Uterus (tissue), 4 donors: Measurements from ENCODE around the gene CA4. TPM values are rescaled to one million over a fixed set of nuclear protein-coding genes. Genes with fewer than 3 reads are reported as not detected.
"Not testable (repeated sequence)": the region's sequence is repeated elsewhere in the genome, so short reads cannot be mapped to it uniquely, and the experiment has no call there.

Experiments
- DNase-seq, 2 donors: peaks; one replicate each; pipeline ENCODE4 v3.0.0-alpha.2; 2019 to 2020
- H3K27ac ChIP-seq, 2 donors: fragments of 200-600 bp; sonication (generic); 1 replicate in 1 of 2; 2 replicates in 1 of 2; pipeline ENCODE4 v1.5.1; 2016 to 2018
- H3K27me3 ChIP-seq, 2 donors: fragments of 200-600 bp; sonication (generic); one replicate each; pipeline ENCODE4 v1.5.1; 2018 to 2019; ENCODE audit warnings: control low read depth in 1 of 2
- H3K36me3 ChIP-seq, 2 donors: fragments of 200-600 bp; sonication (generic); one replicate each; pipeline ENCODE4 v1.5.1; 2019; ENCODE audit warnings: control low read depth in 1 of 2
- H3K4me1 ChIP-seq, 2 donors: fragments of 200-600 bp; sonication (generic); one replicate each; pipeline ENCODE4 v1.5.1; 2018 to 2019; ENCODE audit warnings: control low read depth in 1 of 2
- H3K4me3 ChIP-seq, 2 donors: fragments of 200-600 bp; sonication (generic); 1 replicate in 1 of 2; 2 replicates in 1 of 2; pipeline ENCODE4 v1.5.1; 2018 to 2019; ENCODE audit warnings: mild to moderate bottlenecking in 1 of 2
- H3K9me3 ChIP-seq, 2 donors: fragments of 200-600 bp; sonication (generic); one replicate each; pipeline ENCODE4 v1.5.1; 2019; ENCODE audit warnings: control low read depth in 1 of 2
- CTCF ChIP-seq, 4 experiments: fragments of 200-600 bp in 2 of 4; fragments of 450-650 bp in 2 of 4; sonication (generic) in 2 of 4; IDR thresholded peaks; one replicate each; pipeline ENCODE4 v1.5.1; 2016 to 2019; ENCODE audit warnings: antibody characterized with exemption in 4 of 4, mild to moderate bottlenecking in 2 of 4, moderate library complexity in 1 of 4
- POLR2A ChIP-seq, 2 donors: fragments of 450-650 bp; IDR thresholded peaks; one replicate each; pipeline ENCODE4 v1.6.1; 2016; ENCODE audit warnings: antibody characterized with exemption in 2 of 2, mild to moderate bottlenecking in 1 of 2, moderate library complexity in 1 of 2
- intact Hi-C: fragments of 100-400 bp; cut with DNase I; formaldehyde crosslinking; loops from one replicate; pipeline ENCODE4 v1.15.1; 2023; ENCODE audit warnings: low total_unique reads
- total RNA-seq, 4 donors: library from RNA; depleted of rRNA in 3 of 4; stranded (reverse); fragments of >200 nt in 3 of 4; gene quantifications; one replicate each; pipeline versions ENCODE4 v1.1.0 to v1.2.4, GENCODE V29; 2014 to 2023
- donor health status: DM: yes; HTN: yes; CAD: no.

The CA4 gene
- total RNA-seq, 4 donors from 2014 or later, result 2.6 to 22.5 (median 11.0) TPM

- Histone ChIP-seq H3K27me3 (no peaks in the 10 kb centered on the region), H3K4me1 (no peaks in the 10 kb centered on the region), H3K9me3 (no peaks in the 10 kb centered on the region), H3K4me3 (no peak overlapping the region), H3K27ac (no peak overlapping the region), H3K36me3 (no peaks in the 10 kb centered on the region)
- intact Hi-C loops, result no loop called here
- no peak for DNase-seq
- no peak for TF ChIP-seq CTCF (IDR thresholded peaks at IDR 0.05)
- TF ChIP-seq POLR2A (IDR thresholded peaks at IDR 0.05), result no peak
These were observed 39.0 kb downstream of the CA4 start for GRCh38 chr17:60188759-60189158.

GRCh38 chr17:60190032-60190431 lies 40.3 kb downstream of the CA4 start:
- H3K36me3 ChIP-seq, H3K4me1 ChIP-seq, intact Hi-C loops, H3K27me3 ChIP-seq, H3K9me3 ChIP-seq, H3K27ac ChIP-seq, DNase-seq, H3K4me3 ChIP-seq: not testable (repeated sequence)

GRCh38 chr17:60193032-60193431 lies 43.3 kb downstream of the CA4 start:
- H3K9me3 ChIP-seq, H3K27ac ChIP-seq, DNase-seq, H3K4me1 ChIP-seq, H3K27me3 ChIP-seq, H3K4me3 ChIP-seq, intact Hi-C loops, H3K36me3 ChIP-seq: not testable (repeated sequence)

DNA sequence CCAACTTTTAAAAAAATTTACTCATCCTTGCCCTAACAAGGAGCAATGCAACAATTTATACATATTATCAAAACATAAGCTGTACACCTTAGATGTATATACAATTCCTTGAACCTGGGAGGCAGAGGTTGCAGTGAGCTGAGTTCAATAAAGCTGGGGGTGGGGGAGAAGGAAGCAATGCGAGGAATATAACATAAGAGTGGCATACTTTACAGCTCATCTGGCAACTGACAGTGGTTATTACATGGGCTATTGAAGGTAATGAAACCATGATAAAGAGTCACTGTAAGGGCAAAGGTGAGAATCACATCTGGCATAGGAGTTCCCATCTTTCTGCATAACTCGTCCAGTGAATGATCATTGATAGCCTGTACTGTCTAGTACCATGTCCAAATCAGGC lies 43.7 kb downstream of the CA4 start:
- Histone ChIP-seq H3K4me1 (no peaks in the 10 kb centered on the region), H3K9me3 (no peaks in the 10 kb centered on the region), H3K36me3 (no peaks in the 10 kb centered on the region), H3K27ac (no peak overlapping the region), H3K4me3 (no peak overlapping the region), H3K27me3 (no peaks in the 10 kb centered on the region)
- no peak for DNase-seq
- no peak for TF ChIP-seq CTCF (IDR thresholded peaks at IDR 0.05)
- TF ChIP-seq POLR2A (IDR thresholded peaks at IDR 0.05), result no peak
- intact Hi-C loops, result no loop called here

DNA sequence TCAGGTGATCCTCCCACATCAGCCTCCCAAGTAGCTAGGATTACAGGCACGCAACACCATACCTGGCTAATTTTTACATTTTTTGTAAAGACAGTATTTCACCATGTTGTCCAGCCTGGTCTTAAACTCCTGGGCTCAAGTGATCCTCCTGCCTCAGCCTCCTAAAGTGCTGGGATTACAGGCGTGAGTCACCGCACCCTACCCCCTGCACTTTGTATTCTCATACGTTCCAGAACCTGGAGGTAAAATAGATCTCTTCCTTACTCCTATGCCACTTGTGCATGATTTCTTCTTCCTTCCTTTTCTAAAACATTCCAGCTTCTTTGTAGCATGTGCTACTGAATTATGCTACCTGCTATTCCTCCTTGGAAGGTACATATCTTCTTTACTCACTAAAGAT lies 44.4 kb downstream of the CA4 start:
- H3K4me3 ChIP-seq, DNase-seq, H3K9me3 ChIP-seq, H3K36me3 ChIP-seq, intact Hi-C loops, H3K27me3 ChIP-seq, H3K27ac ChIP-seq, H3K4me1 ChIP-seq: not testable (repeated sequence)

GRCh38 chr17:60198630-60199029 lies 48.9 kb downstream of the CA4 start:
- DNase-seq, intact Hi-C loops, H3K27me3 ChIP-seq, H3K36me3 ChIP-seq, H3K4me3 ChIP-seq, H3K4me1 ChIP-seq, H3K27ac ChIP-seq, H3K9me3 ChIP-seq: not testable (repeated sequence)

DNA sequence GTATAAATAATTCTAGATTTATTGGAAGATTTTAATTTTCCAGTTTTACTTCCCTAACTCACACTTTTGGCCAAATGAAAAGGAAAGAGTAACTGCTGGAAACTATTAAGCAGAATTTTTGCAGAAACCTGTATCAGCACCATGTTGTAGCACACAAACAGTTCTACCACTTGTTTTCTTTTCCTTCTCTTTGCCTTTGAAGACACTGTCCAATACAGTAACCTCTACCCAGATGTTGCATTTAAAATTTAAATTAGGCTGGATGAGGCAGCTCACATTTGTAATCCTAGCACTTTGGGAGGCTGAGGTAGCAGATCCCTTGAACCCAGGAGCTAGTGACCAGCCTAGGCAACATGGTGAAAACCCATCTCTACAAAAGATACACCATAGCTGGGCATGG lies 56.0 kb downstream of the CA4 start:
- H3K4me1 ChIP-seq, H3K4me3 ChIP-seq, H3K27me3 ChIP-seq, DNase-seq, intact Hi-C loops, H3K9me3 ChIP-seq, H3K36me3 ChIP-seq, H3K27ac ChIP-seq: not testable (repeated sequence)

DNA sequence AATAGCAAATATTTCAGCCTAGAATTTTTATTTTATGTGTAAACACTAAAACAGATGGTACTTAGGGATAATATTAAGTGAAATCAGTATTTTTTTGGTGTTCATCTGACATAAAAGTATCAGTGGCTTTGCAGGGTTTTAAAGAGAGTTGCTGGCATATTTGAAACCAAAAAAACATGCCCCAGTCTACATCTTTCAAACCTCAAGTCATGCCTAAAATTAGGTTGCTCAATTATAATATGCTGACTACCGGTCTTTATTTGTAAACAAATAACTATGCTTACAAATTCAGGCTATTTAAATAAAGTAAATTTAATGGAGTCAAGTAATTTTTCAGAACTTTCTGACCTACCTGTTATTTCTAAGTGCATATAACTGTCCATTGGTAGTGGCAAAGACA lies 58.5 kb downstream of the CA4 start:
- not testable (repeated sequence) for H3K36me3 ChIP-seq

More for the DNA sequence above, 58.5 kb downstream of the CA4 start:
- H3K27ac ChIP-seq, intact Hi-C loops, H3K27me3 ChIP-seq, DNase-seq, H3K4me3 ChIP-seq, H3K9me3 ChIP-seq, H3K4me1 ChIP-seq: not testable (repeated sequence)

Other genes starting within 250 kb of the CA4 start
- 10 to 100 TPM; 10.3 to 20.5 (median 16.7) TPM for gene RNFT1, start 185.2 kb upstream of the CA4 start, total RNA-seq
- gene HEATR6, start 71.1 kb upstream of the CA4 start, total RNA-seq, result 10 to 100 TPM in 2 of 4 donors, 1 to 10 TPM in 2; 5.6 to 36.4 (median 15.9) TPM
- 10 to 100 TPM; 28.4 to 54.1 (median 43.1) TPM for gene USP32, start 242.2 kb downstream of the CA4 start, total RNA-seq